CD4-positive, alpha-beta T cell treated with Interleukin-6 at 100 ng/mL for 8 hours (primary cell): ENCODE results near the gene CA14.
"Not testable (repeated sequence)": the region's sequence is repeated elsewhere in the genome, so short reads cannot be mapped to it uniquely, and the experiment has no call there.

Experiments used
- DNase-seq: peaks from one replicate; pipeline ENCODE4 v3.0.0-alpha.2; 2020; ENCODE audit warnings: mixed read lengths, low spot score

CA14 gene

DNA sequence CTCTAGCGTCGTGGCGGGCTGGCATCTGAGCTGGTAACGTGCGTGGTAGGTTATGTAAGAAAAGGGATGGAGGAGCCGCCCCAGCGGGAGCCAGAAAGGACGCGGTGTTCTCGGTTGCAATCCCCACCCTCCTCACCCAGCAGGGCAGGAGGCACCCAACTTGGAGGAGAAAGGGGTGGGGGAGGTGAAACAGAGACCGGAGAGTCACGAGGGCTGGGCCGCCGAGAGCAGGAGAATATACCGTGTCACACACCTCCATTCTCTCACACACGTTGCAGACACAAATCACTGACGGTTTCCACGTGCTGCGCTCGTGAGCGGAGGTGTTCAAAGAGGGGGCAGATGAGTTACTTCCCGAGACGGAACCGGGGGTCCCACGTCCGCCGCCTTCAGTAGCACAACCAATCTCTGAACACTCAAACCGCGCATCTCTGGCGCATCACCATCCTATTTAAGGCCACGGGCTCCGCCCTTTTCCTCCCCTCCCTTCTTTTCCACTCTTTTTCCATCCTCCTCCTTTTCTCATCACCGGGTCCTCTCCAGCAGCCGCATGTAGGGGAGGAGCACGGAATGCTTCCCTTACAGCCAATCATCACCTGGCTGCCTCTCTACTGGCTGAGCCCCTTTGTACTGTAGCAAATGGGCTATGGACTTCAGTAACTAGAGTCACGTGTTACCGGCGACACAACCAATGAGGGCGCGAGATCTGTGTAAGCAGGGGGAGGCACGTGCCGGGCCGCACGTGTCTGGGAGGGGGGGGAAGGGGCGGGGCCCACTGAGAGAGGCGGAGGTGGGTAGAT is 24.4 kb downstream of the CA14 start, which contains the start of gene CIART:
TSS of gene CIART (plus strand) at position 797 of the 800 bp plus-strand sequence. CDS start 714 bp downstream, outside the sequence.
- peak; percentile 88 for DNase-seq

DNA sequence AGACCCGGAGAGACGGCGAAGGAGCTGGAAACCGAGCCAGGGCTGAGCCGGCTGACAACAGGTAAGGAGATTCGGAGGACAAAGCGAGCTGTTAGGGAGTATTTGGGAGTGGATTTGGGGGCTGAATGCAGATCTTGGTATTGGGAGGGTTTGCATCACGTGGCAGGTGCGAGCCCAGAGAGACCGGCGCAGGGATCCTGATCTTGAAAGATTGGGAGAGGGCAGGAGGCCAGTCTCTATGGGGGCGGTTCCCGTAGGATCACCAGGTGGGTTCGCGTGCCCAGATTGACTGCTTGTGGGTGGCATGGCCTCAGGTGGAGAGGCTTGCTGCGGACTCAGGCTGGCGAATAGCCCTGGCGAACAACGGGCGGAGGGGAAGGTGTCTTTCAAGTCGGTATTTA is 25.0 kb downstream of the CA14 start:
- DNase-seq: peak; percentile 6

DNA sequence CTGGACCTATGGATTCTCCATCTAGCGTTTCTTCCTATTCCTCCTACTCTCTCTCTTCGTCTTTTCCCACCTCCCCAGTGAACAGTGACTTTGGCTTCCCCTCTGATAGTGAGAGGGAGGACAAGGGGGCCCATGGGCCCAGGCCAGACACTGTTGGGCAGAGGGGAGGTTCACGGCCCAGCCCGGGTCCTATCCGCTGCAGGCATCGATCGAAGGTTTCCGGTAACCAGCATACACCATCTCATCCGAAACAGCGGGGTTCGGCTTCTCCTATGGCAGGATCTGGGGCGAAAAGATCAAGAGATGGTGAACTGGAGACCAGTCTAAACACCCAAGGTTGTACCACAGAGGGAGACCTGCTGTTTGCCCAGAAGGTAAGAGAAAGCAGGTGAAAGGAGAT is 25.7 kb downstream of the CA14 start:
- DNase-seq: no peak

DNA sequence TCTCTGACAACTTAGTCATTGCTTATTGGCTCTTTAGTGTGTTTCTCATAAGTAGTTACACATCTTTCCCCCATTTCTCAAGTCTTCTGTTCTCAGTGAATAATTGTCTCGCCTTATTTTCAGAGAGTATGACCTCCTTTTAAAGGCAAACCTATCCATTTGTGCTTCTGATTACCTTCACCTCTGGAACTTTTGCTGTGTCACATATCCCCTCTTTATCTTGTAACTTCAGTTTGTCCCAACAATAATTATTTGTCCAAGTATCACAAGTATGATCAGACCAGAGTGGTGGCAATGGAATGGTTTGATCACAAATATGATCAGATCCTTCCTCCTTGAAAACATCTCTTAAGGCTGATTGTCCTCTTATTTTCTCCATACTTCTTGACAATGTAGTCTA is 30.8 kb downstream of the CA14 start:
- no peak for DNase-seq

DNA sequence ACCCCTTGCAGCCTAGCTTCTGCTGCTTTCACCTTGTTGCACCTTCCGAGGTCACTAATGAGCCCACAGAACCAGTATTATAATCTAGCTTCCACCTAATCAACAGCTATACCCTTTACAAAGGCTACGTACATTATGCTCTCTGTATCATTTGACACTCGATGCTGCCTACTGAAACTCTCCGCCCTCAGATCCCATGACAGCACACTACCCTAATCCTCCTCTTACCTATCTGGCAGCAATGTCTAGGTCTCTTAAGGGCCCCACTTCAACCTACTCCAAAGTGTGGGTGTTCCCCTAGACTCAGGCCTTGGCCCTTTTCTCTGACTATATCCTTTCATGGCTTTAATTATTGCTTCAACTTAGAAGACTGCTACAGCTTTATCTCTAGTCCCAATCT is 31.2 kb downstream of the CA14 start:
- no peak for DNase-seq

DNA sequence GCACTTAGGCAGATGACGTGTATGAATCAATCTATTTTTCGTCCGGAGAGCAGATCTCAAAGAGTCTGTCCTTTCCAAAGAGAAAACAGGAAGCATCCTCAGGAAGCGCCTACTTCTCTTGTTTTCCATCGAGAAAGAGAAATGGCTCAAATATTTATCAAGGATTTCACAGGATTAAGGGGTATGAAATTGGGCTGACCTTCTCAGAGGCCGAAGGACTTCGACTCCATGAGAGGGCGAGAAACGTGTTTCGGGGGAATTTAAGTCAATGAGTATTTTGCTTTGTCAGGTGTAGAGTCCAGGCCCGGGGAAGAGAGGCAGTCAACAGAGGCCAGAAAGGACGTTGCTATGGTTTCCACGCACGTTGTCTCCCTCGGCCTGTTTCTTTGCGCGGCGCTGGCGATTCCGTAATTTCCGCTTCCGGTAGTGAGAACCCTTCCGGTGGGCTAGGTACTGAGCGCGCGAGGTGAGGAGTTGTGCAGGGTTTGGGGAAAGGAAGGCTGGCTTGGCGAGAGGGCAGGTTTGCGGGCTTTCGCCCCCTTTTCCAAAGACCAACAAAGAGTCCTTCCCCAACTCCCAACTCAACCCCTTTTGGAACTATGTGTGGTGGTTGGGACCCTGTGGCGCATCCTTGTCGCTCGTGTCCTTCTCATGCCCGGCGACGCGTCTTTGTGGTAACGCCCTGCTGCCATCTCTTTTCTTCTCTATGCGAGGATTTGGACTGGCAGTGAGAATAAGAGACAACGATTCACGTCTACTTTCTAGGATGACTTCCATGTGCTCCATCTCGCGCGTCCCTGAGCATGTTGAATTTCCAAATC is 36.1 kb downstream of the CA14 start, which contains the start of gene MRPS21:
TSS of gene MRPS21 (plus strand) at position 429 of the 821 bp plus-strand sequence. CDS start 506 bp downstream, outside the sequence.
- DNase-seq: peak; percentile 83

DNA sequence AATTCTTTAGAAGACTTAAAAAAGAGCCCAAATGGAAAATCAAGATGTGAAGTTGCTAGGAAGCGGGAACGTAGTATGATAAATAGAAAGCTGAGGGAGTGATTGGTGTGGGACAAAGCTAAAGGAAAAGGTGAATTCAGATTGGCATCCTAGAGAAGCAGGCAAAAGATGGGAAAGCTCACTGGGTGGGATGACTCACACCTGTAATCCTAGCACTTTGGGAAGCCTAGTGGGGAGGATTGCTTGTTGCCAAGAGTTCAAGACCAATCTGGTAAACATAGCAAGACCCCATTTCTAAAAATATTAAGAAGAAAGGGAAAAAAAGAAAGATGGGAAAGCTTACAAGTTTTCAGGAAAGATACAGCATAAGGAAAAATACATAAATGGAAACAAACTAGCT is 37.9 kb downstream of the CA14 start:
- DNase-seq: no peak

DNA sequence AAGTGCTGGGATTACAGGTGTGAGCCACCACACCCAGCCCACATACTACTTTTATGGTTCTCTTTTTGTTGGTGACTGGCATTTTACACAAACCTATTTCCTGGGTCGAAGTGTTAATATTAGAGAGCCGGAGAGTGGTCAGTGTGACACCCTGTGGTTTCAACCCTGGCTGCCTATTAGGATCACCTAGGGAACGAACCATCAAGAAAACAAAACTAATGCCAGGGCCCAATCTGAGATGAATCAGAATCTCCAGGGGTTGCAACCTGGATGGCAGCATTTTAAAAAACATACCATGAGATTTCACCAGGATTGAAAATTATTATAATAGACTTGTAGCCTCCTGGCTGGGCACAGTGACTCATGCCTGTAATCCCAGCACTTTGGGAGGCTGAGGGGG is 42.1 kb downstream of the CA14 start:
- DNase-seq: no peak

DNA sequence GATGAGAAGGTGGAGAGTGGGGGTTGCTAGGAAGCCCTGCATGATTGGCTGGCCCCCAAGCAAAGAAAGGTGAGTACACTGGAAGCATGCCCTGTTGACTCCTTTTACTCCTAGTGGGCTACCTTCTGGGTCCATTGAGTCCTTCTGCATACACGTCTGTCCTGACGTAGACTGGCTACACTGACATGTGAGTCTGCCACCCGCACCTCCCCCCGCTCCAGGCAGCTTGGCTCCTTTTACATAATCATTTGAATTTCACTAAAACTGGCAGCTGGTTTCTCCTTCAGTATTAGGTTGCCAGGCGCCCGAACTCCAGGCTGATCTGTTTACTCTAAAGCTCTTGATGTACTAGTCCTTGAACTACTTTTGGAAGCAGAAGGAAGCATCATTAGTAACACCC is 44.8 kb downstream of the CA14 start:
- DNase-seq: no peak

DNA sequence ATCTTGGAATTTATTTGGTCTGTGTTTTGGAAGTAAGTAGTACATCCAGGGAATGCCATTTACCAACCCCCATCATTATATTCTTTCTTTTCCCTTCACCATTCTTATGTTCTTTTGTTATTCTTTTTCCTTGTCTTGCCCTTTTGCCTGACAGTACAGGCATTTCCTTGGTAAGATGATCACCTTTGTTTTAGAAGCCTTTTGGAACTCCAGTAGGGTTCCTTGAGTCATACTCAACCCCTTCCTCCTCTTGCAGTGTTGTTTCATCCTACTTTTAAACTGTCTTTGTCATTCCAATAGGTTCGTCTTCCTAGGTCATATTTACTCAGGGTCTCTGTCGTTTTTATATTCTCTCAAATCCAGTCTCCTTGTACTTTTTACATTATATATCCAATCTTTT is 45.3 kb downstream of the CA14 start:
- no peak for DNase-seq

DNA sequence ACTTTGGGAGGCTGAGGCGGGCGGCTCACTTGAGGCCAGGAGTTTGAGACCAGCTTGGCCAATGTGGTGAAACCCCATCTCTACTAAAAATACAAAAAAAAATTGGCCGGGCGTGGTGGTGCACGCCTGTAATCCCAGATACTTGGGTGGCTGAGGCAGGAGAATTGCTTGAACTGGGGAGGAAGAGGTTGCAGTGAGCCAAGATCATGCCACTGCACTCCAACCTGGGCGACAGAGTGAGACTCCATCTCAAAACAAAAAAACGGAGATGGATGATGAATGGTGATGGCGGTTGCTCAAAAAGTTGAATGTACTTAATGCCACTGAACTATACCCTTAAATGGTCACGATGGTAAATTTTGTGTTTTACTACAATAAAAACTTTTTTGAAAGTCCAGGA is 51.0 kb downstream of the CA14 start:
- DNase-seq: not testable (repeated sequence)

DNA sequence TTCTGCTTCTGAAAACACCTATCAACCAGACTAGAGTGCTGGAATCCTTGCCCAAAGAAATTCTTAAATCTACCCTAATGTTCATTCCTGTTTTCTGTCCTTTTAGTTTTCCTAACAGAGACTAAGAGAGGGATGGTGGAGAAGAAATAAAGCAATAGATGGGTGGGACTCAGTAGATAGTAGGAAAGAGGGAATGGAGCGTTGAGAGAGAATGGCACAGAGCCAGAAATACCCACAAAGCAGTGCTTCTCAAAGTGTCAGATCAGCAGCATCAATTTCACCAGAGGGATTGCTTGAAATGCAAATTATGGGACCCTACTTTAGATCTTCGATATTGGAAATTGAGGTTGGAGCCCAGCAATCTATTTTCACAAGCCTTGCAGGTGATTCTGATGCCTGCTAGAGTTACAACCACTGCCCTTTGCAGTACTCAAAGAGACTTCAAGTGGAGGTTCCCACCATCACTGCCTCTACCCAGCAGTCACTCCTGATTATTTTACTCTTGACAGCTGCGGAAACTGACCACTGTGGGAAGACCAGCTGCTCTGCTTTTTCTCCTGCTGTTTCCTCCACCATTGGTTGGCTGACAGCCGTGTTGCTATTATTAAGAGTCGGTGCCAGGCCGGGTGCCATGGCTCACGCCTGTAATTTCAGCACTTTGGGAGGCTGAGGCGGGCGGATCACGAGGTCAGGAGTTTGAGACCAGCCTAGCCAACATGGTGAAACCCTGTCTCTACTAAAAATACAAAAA is 52.4 kb downstream of the CA14 start:
- DNase-seq: no peak

DNA sequence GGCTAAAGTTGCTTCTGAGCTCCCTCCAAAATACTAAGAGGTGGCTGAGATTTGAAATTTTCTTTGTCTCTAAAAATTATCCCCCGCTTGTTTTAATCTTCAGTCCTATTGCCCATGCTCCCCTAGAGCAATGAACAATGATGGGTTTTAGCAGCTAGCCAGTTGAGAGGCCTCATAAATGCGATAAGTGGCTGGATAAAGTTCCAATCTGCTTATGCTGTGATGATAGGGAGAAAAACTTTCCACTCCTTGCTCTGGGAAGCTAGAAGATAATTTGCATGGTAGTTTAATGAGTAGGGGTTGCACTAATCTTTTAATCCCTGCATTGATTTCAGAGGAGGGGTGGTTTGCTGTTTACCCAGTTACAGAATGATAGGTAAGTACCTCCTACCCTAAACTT is 54.2 kb downstream of the CA14 start:
- no peak for DNase-seq
